ENCODE data around the gene ZNF839.

ZNF839 gene

DNA sequence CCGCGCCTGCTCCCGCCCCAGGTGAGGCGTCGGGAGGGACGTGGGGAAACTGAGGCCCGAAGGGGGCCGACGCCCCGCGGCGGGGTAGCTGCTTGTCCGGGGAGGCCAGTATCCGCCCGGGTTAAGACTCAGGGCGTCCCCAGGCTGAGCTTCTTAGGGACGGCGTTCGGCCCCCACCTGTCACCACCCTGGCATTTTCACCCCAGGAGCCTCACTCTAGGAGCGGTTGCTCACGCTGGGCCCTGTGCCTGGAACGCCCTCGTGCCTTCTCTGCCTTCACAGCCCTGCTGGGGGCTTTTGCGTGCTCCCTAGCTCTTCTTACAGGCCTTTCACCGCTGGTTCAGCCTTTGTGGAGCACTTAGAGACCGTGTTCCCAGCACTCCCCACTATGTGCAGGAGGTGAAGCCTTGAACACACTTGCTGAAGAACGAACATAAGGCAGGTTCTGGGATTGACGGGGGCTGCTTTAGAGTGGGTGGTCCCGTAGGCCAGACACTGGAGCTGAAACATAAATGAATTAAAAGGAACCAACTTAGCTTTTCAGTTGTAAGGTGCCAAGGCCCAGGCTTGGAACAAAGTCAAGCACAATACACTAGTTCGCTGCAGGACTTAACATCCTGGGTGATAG lies 601 bp downstream of the ZNF839 start:
- ChIA-PET CTCF (interaction anchor here (0.6 to 1.6 kb wide), 3 partner anchors 9 to 203 kb away, joined by 3 to 4 read pairs (median 3); no protein-coding TSS in a partner anchor), POLR2A (interaction anchor here (1.4 kb wide), 1 partner anchor 43 kb away, joined by 5 read pairs; the partner anchor contains the start of genes CINP and TECPR2)
- H3K27ac ChIP-seq (ENCODE audit: extremely low read depth, low read depth, low read length), result peak overlapping the region; percentile 87
- peaks cover 0 to 16% of the 10 kb centered on the region in 2 experiments; a peak in 2 of 3 replicates for H3K36me3 ChIP-seq (ENCODE audit: control insufficient read depth in 2 of 2, insufficient read depth in 1 of 2, low read length in 2 of 2)
- peak overlapping the region; percentile 84 for H3K4me3 ChIP-seq (ENCODE audit: low read depth, low read length)
- peaks cover 11% of the 10 kb centered on the region for H3K4me1 ChIP-seq (ENCODE audit: control insufficient read depth, insufficient read depth, low read length)
- H3K9me3 ChIP-seq (ENCODE audit: control insufficient read depth, insufficient read depth, low read depth, low read length), result no peaks in the 10 kb centered on the region
- no peak for TF ChIP-seq BCL11A (tag by site-specific recombination; IDR thresholded peaks at IDR 0.05; ENCODE audit: low read depth)
- peak; percentile 43 for TF ChIP-seq ZNF335 (tag by site-specific recombination; conservative IDR thresholded peaks at IDR 0.05)
- TF ChIP-seq, protein P1, sequence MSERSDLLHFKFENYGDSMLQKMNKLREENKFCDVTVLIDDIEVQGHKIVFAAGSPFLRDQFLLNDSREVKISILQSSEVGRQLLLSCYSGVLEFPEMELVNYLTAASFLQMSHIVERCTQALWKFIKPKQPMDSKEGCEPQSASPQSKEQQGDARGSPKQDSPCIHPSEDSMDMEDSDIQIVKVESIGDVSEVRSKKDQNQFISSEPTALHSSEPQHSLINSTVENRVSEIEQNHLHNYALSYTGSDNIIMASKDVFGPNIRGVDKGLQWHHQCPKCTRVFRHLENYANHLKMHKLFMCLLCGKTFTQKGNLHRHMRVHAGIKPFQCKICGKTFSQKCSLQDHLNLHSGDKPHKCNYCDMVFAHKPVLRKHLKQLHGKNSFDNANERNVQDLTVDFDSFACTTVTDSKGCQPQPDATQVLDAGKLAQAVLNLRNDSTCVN (tag by site-specific recombination; optimal IDR thresholded peaks at IDR 0.05), result peak; percentile 16
- TF ChIP-seq SCRT2 (tag by site-specific recombination; IDR thresholded peaks at IDR 0.05), result peak; percentile 83
- peak; percentile 77 for TF ChIP-seq GLIS2 (tag by site-specific recombination; IDR thresholded peaks at IDR 0.05)
- TF ChIP-seq ZNF76 (tag by site-specific recombination; IDR thresholded peaks at IDR 0.05; ENCODE audit: borderline replicate concordance, low read depth), result peak; percentile 55; the same call in 1 of the 2 replicates
- TF ChIP-seq ZNF350 (tag by site-specific recombination; IDR thresholded peaks at IDR 0.05), result no peak
- TF ChIP-seq, protein P2, sequence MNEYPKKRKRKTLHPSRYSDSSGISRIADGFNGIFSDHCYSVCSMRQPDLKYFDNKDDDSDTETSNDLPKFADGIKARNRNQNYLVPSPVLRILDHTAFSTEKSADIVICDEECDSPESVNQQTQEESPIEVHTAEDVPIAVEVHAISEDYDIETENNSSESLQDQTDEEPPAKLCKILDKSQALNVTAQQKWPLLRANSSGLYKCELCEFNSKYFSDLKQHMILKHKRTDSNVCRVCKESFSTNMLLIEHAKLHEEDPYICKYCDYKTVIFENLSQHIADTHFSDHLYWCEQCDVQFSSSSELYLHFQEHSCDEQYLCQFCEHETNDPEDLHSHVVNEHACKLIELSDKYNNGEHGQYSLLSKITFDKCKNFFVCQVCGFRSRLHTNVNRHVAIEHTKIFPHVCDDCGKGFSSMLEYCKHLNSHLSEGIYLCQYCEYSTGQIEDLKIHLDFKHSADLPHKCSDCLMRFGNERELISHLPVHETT (tag by site-specific recombination; IDR thresholded peaks at IDR 0.05), result no peak
- peak; percentile 17; the same call in 1 of the 2 replicates for TF ChIP-seq ZBTB20 (tag by site-specific recombination; IDR thresholded peaks at IDR 0.05)
- TF ChIP-seq ZIC2 (tag by site-specific recombination; IDR thresholded peaks at IDR 0.05), result peak; percentile 93
- TF ChIP-seq, protein P3, sequence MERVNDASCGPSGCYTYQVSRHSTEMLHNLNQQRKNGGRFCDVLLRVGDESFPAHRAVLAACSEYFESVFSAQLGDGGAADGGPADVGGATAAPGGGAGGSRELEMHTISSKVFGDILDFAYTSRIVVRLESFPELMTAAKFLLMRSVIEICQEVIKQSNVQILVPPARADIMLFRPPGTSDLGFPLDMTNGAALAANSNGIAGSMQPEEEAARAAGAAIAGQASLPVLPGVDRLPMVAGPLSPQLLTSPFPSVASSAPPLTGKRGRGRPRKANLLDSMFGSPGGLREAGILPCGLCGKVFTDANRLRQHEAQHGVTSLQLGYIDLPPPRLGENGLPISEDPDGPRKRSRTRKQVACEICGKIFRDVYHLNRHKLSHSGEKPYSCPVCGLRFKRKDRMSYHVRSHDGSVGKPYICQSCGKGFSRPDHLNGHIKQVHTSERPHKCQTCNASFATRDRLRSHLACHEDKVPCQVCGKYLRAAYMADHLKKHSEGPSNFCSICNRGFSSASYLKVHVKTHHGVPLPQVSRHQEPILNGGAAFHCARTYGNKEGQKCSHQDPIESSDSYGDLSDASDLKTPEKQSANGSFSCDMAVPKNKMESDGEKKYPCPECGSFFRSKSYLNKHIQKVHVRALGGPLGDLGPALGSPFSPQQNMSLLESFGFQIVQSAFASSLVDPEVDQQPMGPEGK (tag by site-specific recombination; IDR thresholded peaks at IDR 0.05), result peak; percentile 53
- TF ChIP-seq ZNF624 (tag by site-specific recombination; IDR thresholded peaks at IDR 0.05), result no peak
- peak; percentile 62 for TF ChIP-seq ZBTB17 (tag by site-specific recombination; IDR thresholded peaks at IDR 0.05)
- peak; percentile 73 for TF ChIP-seq ZBTB8A (tag by site-specific recombination; IDR thresholded peaks at IDR 0.05)
- peak; percentile 89 for TF ChIP-seq GLIS1 (tag by site-specific recombination; IDR thresholded peaks at IDR 0.05)
- peak; percentile 81 for TF ChIP-seq ZBTB48 (tag by site-specific recombination; IDR thresholded peaks at IDR 0.05)

DNA sequence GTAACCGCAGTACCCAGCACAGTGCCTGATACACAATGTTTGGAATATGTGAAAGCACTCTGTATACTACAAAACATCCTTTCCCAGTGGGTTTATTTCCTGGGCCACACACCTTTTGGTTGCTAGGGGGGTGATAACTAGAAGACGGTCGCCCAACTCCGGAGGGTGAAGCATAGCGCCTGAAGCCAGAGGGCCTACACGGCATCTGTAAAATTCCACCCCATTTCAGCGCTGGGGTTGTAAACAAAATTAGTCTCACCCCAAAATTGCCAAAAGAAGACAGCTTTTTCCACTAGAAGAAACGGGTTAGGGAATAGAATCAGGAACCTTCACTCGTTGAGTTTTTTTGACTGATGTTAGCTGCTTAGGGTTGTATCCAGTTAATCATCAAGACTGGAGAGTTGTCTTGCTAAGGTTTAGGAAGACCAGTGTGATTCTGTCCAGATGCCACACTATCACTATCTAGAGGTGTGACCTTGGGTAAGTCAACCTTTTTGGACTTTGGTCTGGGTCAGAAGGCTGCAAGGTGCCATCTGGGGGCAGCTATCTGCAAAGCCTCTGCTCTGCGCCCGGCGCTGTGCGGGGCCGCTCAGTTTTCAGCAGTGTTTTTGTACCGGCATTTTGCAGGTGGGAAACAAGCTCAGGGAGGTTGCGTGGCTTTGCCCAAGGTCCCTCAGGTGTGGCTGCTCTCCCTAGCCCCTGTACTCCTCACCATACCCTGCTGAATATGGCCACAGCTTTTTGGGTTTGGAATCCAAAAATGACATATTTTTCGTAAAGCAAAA lies 1.3 kb downstream of the ZNF839 start:
- POLR2A ChIA-PET, result interaction anchor here (1.4 kb wide), 1 partner anchor 42 kb away, joined by 5 read pairs; the partner anchor contains the start of genes CINP and TECPR2
- no peak for TF ChIP-seq ZNF266 (tag by site-specific recombination; IDR thresholded peaks at IDR 0.05; ENCODE audit: low read depth)
- no peak for TF ChIP-seq ZNF335 (tag by site-specific recombination; conservative IDR thresholded peaks at IDR 0.05)
- TF ChIP-seq, protein P4, sequence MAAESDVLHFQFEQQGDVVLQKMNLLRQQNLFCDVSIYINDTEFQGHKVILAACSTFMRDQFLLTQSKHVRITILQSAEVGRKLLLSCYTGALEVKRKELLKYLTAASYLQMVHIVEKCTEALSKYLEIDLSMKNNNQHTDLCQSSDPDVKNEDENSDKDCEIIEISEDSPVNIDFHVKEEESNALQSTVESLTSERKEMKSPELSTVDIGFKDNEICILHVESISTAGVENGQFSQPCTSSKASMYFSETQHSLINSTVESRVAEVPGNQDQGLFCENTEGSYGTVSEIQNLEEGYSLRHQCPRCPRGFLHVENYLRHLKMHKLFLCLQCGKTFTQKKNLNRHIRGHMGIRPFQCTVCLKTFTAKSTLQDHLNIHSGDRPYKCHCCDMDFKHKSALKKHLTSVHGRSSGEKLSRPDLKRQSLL (tag by site-specific recombination; IDR thresholded peaks at IDR 0.05), result no peak
- TF ChIP-seq FEZF1 (tag by site-specific recombination; IDR thresholded peaks at IDR 0.05), result no peak
- TF ChIP-seq ZNF548 (tag by site-specific recombination; IDR thresholded peaks at IDR 0.05), result no peak
- TF ChIP-seq ZNF544 (tag by site-specific recombination; IDR thresholded peaks at IDR 0.05), result no peak
- TF ChIP-seq ZEB2 (tag by site-specific recombination; IDR thresholded peaks at IDR 0.05), result no peak
- no peak for TF ChIP-seq ZNF138 (tag by site-specific recombination; IDR thresholded peaks at IDR 0.05; ENCODE audit: borderline replicate concordance)
- TF ChIP-seq ZNF747 (tag by site-specific recombination; IDR thresholded peaks at IDR 0.05), result no peak
- TF ChIP-seq, protein P5, sequence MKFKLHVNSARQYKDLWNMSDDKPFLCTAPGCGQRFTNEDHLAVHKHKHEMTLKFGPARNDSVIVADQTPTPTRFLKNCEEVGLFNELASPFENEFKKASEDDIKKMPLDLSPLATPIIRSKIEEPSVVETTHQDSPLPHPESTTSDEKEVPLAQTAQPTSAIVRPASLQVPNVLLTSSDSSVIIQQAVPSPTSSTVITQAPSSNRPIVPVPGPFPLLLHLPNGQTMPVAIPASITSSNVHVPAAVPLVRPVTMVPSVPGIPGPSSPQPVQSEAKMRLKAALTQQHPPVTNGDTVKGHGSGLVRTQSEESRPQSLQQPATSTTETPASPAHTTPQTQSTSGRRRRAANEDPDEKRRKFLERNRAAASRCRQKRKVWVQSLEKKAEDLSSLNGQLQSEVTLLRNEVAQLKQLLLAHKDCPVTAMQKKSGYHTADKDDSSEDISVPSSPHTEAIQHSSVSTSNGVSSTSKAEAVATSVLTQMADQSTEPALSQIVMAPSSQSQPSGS (tag by site-specific recombination; IDR thresholded peaks at IDR 0.05; ENCODE audit: low read depth), result no peak
- no peak for TF ChIP-seq ZNF658 (tag by site-specific recombination; IDR thresholded peaks at IDR 0.05)
- TF ChIP-seq EGR2 (tag by site-specific recombination; IDR thresholded peaks at IDR 0.05; ENCODE audit: low read depth), result no peak

More for the DNA sequence above, 1.3 kb downstream of the ZNF839 start:
- peaks cover 0 to 18% of the 10 kb centered on the region in 2 experiments; a peak in 2 of 3 replicates for H3K36me3 ChIP-seq (ENCODE audit: control insufficient read depth in 2 of 2, insufficient read depth in 1 of 2, low read length in 2 of 2)
- H3K4me3 ChIP-seq (ENCODE audit: low read depth, low read length), result peak overlapping the region; percentile 84
- no peaks in the 10 kb centered on the region for H3K9me3 ChIP-seq (ENCODE audit: control insufficient read depth, insufficient read depth, low read depth, low read length)
- peaks cover 11% of the 10 kb centered on the region for H3K4me1 ChIP-seq (ENCODE audit: control insufficient read depth, insufficient read depth, low read length)
- H3K27ac ChIP-seq (ENCODE audit: extremely low read depth, low read depth, low read length), result peak overlapping the region; percentile 87; the same call in 1 of the 2 replicates
- CTCF ChIA-PET, result interaction anchor here (0.6 to 1.6 kb wide), 6 partner anchors 8 to 594 kb away, joined by 3 to 5 read pairs (median 3); no protein-coding TSS in a partner anchor
